Anterior cingulate cortex (tissue), 58 donors: ENCODE data around the gene UCP3.
"Not testable (repeated sequence)": the region's sequence is repeated elsewhere in the genome, so short reads cannot be mapped to it uniquely, and the experiment has no call there.

Experiments
- DNase-seq, 58 donors: peaks; one replicate each; lab custom pipeline; 2025; lab: John Stamatoyannopoulos, UW

The UCP3 gene

DNA sequence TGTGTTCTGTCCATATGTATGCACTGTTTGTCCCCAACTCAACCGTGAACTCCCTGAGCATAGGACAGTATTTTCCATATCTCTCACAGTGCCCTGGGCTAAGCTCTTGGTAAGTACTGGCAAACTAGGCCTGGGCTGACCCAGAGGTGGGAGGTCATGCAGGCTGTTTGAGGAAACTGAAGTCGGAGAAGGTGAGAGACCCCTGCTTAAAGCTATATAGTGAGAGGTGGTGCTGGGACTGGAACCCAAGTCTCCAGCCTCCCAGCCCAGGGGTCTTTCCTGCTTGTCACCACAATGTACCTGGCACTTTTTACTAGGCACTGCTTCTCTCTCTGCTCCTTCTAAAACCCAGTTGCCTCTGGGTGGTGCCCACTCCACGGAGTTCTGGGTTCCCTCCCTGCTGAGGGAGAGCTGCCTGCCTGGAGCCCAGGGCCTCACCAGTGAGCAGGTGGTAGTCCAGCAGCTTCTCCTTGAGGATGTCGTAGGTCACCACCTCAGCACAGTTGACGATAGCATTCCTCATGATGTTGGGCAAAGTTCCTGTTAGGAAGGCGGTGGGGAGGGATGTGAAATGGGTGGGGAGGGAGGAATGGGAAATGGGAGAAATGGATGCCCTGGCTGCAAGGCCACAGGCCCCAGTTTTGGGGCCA lies 4.7 kb downstream of the UCP3 start:
- DNase-seq, result no peak

DNA sequence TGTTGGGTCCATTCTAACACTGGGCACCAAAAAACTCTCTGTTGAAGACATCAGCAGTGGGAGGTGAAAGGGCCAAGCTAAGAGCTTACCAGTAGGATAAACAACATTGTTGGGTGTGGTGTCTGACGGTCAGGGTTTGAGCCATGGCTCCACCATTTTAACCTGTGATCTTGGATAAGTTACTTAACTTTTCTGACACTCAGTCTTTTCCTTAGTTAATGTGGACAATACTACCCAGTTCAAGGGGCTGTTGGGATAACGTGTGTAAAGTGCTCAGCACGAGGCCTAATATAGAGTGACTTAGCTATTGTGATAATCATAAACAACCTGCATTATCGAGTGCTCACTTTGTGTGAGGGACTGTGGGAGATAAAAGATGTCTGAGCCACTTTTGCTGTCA lies 6.1 kb downstream of the UCP3 start:
- no peak for DNase-seq

DNA sequence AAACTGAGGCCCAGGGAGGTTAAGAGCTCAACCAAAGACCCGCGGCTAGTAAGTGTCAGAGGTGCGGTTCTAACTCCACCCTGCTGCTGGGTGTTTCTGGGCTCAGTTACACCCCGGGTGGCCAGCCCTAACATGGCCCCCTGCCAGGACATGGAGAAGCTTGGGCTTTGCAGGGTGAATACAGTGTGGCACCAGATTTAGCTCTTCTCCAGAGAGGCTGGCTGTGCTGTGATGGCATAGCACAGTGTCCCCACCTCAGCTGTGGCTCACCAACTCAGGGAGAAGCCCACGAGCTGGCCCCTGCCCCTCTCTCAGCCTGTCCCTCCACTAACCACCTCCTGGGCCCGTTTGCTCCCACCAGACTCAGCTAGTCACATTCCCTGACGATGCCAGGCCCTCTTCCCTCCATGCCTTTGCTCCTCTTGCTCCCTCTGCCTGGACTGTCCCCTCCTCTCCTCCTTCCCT lies 7.0 kb downstream of the UCP3 start:
- DNase-seq, result no peak

DNA sequence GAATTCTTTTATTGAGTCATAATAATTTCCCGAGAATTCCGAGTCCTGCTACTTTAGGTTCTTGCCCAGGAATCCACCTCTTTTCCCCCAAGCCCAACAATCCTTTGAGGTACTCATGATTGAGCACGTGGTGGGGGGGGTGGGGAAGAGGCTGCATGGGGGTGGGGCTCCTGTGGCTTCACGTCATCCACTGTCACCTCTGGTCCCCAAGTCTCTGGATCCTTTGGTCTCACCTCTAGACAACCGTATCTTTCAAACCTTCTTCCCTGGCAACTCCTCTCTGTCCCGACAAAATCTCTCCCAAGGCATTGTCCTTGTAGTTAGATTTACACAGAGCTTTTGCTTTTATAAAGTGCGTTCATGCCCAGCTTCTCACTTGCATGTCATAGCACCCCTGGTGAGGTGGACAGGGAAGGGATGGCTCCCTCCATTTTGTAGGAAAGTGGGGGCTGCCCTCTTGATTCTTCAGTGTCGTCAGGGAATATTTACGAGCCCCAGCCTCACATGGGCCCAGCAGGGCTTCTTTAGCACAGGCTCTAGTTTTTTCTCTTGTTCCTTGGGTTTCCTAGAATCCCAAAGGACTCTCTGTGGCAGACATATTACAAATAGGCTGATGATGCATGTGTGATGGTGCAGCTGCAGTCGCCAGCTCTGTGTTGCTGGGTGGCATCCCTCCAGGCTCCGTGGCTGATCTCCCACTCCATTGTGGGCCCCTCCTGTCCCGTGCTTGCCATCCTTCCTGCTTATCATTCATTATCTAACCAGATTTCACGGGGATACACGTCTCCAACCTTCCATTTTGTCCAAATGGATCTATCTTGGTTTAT lies 8.4 kb downstream of the UCP3 start:
- DNase-seq, result peak in 1 of 58 donors; percentile 12

DNA sequence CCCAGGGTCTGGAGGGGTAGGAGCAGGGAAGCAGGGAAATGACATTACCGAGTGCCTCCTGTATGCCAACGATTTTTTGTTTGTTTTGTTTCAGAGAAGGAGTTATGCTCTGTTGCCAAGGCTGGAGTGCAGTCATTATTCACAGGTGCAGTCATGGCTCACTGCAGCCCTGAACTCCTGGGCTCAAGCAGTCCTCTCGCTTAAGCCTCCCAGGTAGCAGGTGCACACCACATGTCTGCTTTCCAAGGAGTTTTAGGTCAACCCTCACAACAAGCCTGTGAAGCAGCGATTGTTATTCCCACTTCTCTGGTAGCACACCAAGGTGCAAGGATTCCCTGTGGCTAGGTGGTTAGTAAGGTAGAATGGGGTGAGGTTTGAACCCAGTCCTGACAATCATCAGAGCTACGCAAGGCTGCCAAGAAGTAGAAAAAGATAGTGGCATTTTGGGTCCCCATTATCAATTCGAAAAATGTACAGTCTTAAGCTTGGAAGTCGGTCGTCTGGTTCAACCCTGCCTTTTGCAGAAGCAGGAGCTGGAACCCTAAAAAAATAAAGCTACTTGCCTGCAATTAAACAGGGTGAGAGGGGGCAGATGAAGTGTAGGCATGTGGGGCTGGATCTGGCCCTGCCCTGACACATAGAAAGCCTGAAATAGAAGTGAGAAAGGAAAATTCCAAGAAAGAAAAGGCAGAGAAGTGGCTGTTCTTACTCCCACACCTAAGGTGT lies 9.1 kb downstream of the UCP3 start:
- DNase-seq, result no peak

DNA sequence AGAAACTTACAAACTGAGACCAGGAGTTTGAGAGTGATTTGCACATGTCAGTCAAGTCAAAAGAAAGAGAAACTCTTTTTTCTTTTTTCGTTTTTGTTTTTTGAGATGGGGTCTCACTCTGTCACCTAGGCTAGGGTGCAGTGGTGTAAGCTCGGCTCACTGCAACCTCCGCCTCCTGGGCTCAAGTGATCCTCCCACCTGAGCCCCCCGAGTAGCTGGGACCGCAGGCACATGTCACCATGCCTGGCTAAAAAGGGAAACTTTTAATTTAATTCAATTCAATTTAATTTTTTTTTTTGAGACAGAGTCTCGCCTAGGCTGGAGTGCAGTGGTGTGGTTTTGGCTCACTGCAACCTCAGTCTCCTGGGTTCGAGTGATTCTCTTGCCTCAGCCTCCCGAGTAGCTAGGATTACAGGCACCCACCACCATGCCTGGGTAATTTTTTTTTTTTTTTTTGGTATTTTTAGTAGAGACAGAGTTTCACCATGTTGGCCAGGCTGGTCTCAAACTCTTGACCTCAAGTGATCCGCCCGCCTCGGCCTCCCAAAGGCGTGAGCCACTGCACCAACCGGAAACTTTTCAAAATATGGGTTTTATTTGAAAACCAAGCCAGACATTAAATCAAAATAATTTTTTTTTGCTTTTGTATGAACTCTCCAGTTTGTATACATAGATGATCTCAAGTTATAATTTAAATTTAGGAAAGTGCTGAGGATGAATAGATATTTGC lies 9.9 kb downstream of the UCP3 start:
- no peak for DNase-seq

DNA sequence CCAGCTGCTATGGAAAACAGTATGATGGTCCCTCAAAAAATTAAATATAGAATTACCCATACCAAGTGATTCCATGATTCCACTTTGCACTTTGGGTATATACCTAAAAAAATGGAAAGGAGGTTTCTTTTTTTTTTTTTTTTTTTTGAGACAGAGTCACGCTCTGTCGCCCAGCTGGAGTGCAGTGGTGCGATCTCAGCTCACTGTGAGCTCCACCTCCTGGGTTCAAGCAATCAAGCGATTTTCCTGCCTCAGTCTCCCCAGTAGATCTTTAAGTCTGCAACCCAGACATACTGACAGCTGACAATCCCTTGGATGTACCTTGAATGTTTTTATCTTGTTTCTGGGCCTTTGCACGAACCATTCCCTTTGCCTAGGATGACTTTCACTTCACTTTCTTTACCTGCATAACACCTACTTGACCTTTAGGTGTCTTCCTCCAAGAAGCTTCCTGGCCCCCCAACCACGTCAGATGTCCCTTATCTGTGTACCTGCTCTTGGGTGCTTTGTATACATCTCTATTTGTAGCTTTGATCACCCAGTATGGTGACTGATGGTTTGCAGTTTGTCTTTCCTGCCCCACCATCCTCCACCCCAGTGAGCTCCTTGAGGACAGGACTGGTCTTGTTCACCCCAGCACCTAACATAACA lies 11.6 kb downstream of the UCP3 start:
- no peak for DNase-seq

DNA sequence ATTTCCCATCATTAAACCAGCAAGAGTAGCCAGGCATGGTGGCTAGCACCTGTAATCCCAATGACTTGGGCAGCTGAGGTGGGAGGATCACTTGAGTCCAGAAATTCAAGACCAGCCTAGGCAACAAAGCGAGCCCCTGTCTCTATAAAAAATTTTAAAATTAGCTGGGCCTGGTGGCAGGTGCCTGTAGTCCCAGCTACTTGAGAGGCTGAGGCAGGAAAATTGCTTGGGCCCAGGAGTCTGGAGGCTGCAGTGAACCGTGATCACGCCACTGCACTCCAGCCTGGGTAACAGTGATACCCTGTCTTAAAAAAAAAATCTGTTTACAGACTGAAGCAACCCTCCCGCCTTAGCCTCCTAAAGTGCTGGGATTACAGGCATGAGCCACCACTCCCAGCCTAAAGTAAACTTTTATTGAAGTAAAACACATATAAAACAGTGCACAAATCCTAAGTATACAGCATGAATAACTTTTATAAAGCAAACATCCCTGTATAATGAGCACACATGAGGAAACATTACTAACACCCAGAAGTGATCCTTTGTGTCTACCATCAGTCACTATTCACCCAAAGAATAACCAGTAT lies 12.6 kb downstream of the UCP3 start:
- DNase-seq, result no peak

DNA sequence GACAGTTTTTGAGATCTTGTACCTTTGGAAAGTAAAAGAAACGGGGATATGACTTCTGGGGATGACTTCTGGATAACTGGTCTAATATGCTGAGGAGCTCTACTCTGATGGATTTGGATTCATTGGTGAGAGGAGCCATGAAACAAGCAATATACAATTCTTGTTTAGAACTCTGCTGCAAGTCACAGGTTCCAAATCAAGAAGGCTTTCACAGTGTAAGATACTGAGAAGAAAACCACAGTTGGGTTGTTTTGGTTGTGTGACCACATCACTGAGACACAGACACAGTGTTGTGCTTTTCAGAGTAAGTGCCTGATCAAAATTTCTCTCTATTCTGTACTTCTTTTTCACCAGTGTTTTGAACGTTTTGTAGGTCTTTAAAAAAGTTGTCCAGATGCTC lies 13.2 kb downstream of the UCP3 start:
- no peak for DNase-seq

DNA sequence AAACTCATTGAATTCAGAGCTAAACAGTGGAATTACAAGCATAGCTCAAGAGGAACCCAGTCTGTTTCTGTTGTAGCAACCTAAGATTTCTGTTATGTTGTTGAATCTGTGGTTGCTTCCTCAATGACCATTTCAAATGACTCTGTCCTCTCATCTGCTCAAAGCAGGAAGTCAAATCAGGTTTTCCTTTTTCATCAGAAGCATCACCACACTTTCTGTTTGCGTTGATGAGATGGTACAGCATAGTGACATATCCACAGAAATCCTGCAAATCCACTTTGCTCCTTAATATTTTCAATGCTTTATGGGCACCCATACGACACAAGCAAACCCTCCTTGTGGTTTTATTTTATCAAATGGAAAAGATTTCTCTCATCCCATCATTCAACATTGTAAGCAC lies 13.6 kb downstream of the UCP3 start:
- DNase-seq, result no peak

DNA sequence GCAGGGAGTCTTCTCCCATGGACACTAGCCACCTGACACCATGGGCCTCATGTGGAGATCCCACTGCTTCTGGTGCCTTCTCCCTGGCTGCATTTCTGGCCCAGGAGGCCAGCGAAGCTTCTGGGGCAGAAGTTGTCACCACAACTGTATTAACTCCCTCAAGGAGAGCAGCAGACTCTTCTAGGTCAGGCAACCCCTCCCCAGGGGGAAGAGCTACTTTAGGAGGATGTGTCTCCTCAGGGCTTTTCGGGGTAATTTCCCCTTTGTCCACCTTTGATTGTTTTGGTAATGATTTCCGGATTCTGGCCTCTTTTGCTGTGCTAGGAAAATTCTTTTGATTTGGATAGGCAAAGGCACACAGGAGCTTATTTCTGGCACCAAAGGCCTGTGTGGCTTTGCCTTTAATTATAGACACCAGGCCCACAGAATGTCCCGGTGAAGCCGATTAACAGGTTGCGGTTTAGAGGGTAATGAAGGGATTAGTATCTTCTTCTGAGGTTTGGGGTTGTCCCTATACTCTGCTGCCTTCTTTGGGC lies 17.3 kb downstream of the UCP3 start:
- no peak for DNase-seq

DNA sequence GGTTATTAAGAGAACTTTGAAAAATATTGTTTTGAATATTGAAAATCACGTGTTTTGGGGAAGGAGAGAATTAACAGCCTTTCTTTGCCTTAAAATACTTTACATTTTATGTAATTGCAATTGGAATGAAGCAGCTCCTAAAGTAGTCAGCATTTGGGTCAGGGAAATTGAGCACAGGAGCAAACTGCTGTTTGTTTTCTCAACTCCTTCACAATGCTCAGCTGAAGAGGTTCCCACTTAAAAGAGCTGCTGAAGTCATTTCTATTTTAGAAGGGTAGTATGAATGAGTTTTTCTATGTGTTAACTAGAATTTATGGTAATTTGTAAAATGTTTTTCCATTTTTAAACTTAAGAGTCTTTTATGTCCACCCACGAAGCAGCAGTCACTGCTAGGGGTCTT lies 18.2 kb downstream of the UCP3 start:
- no peak for DNase-seq

DNA sequence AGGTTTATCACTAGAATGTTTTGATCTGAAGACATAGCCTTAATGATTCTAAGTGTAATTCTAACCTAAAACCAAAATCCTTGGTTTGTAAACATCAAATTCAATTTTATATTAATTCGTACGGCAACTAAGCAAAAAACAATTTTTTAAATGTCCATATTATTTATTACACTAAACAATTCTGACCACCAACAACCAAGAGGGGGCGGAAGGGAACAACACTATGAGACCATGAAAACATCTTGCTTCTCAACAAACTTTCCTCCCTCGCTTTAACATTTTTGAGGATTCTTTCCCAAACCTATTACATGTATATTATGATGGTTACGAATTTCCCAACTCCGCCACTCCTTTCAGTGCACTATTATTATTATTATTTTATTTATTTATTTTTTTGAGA lies 19.7 kb downstream of the UCP3 start:
- no peak for DNase-seq

DNA sequence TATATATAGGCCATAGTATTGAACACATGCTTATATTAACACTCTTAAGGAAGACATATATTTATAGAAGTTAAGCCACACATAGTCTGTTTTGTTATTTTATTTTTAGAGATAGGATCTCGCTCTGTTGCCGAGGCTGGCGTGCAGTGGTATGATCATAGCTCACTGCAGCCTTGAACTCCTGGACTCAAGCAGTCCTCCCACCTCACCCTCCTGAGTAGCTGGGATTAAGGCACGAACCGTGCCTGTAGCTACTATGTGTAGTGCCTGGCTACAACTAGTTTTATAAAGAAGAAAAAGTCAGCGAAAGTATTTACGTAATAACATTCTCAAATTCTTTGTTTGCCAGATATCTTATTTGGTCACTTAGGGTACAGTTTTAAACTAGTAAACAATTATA lies 20.7 kb downstream of the UCP3 start:
- no peak for DNase-seq

DNA sequence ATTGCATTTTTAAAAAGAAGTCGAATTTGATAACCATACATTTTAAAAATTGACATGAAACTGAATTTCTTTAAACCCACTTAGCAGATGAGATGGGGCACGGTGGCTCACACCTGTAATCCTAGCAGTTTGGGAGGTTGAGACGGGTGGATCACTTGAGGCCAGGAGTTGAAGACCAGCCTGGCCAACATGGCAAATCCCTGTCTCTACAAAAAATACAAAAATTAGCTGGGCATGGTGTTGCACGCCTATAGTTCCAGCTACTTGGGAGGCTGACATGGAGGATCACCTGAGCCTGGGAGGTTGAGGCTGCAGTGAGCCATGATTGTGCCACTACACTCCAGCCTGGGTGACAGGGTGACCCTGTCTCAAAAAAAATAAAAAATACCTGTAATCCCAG lies 23.2 kb downstream of the UCP3 start:
- DNase-seq, result not testable (repeated sequence)

DNA sequence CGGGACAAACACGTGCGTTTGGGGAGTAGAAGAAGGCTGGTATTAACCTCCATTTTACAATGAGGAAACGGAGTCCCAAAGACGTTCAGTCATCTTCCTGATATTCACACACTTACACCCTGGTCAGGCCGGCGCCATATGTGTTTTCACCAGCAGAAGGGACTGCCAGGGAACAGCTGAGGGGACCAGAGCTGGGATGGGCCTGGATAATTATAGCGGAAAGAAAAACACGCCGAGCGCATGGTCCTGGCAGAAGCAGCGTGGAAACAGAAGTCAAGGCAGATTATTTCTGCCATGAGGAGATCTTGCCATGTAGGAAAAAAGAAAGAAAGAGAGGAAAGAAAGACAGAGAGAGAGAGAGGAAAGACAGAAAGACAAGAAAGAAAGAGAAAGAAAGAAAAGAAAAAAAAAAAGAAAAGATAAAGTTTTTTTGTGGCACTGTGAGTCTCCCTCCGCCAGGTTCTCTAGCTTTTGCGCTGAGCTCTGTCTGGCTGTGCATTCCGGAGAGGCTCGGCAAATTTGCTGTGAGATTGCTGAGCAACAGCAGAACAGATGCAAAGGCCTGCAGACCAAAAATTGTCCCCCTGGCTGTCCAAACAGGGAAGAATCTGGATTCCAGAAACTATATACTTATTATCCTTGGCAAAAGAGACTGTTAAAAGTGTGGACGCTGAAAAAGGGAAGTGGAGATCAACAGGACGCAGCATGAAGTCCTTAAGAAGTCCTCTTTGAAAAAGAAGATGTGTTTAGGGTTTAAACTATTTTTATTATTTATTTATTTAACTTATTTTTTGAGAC lies 24.9 kb downstream of the UCP3 start:
- DNase-seq, result peak in 1 of 58 donors; percentile 14

DNA sequence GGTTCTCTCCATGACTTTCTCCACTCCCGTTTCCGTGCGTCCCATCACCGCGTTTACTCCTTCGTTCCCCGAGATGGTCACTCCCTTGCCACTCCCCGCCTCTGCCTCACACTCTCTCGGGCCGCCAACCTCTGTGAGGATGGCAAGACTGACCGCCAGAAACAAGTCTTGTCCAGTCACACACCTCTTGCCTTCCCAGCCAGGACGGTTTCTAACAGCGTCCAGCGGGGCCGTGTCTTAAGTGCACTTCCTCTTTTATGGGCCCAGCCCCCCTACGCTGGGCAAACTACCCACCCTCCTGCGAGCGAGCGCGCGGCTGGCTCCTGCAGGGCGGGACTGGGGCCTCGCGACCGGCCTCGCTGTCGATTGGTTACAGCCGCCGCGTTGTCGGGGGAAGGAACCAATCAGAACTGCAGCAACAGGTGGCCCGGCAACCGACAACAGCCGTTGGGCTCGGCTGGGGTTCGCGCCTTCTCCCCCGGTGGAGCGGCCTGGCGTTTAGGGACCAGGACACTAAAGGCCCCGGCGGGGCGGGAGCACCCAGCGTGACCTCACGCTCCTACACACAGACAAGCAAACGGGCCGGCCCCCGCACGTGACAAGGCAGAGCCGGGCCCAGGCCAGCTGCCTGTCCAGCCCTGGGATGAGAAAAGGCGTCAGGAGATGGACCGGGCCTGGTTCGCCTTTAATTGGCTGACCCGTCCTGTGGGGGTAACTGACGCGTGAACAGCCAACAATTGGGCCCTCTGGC lies 25.7 kb downstream of the UCP3 start:
- DNase-seq, result peak; percentile 29 to 96 (median 90)

DNA sequence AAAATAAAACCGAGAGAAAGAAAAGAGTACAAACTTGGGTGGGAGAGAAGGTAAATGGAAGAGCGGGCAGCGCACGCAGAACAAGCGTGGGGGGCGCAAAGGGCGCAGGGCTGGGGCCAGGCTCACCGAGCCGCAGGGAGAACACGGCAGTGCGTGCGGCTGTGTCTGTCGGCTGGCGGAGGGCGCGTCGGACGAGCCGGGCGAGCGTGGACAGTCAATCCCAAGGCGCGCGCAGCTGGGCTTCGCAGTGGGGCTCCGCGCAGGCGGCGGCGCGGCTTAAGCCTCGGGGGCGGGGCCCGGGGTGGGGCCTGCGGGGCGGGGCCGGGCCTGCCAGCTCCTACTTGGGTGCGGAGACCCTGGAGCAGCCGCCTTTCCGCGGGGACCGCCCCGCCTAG lies 26.3 kb downstream of the UCP3 start, which contains the start of gene UCP2:
Gene UCP2, minus strand, starts transcription at position 249 of the 395 bp plus-strand sequence. CDS start 4,465 bp downstream, outside the sequence.
- DNase-seq, result peak in 50 of 58 donors; percentile 40 to 89 (median 75)
